Activated T-cell treated with anti-CD3 and anti-CD28 coated beads, Interleukin-2, amount 50 U/mL, for 1 hour (primary cell): Measurements from ENCODE around the gene DLG1.
"Not testable (repeated sequence)": the region's sequence is repeated elsewhere in the genome, so short reads cannot be mapped to it uniquely, and the experiment has no call there.

Experiments used
- DNase-seq: peaks from one replicate; pipeline ENCODE4 v3.0.0-alpha.2; 2020

Gene DLG1

DNA sequence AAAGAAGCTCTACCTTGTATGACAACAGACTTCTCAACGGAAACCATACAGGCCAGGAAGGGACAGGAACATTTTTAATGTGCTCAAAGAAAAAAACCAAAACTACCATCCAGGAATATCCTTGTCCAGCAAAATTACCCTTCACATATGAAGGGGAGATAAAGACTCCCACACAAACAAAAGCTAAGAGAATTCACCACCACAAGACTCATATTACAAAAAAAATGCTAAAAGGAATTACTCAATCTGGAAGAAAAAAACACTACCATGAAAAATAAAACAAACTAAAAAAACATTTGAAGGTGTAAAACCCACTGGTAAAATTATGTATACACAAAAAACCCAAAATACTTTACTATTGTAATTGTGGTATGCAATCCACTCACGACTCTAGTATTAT, 57.2 kb downstream of the DLG1 start:
- DNase-seq: no peak

- DNase-seq: no peak
Observed at GRCh38 chr3:197239857-197240256, 58.6 kb downstream of the DLG1 start.

- DNase-seq: no peak
Observed at GRCh38 chr3:197238842-197239241, 59.6 kb downstream of the DLG1 start.

- DNase-seq: no peak
Observed at GRCh38 chr3:197237897-197238296, 60.5 kb downstream of the DLG1 start.

GRCh38 chr3:197236362-197236761, 62.0 kb downstream of the DLG1 start:
- DNase-seq: no peak

DNA sequence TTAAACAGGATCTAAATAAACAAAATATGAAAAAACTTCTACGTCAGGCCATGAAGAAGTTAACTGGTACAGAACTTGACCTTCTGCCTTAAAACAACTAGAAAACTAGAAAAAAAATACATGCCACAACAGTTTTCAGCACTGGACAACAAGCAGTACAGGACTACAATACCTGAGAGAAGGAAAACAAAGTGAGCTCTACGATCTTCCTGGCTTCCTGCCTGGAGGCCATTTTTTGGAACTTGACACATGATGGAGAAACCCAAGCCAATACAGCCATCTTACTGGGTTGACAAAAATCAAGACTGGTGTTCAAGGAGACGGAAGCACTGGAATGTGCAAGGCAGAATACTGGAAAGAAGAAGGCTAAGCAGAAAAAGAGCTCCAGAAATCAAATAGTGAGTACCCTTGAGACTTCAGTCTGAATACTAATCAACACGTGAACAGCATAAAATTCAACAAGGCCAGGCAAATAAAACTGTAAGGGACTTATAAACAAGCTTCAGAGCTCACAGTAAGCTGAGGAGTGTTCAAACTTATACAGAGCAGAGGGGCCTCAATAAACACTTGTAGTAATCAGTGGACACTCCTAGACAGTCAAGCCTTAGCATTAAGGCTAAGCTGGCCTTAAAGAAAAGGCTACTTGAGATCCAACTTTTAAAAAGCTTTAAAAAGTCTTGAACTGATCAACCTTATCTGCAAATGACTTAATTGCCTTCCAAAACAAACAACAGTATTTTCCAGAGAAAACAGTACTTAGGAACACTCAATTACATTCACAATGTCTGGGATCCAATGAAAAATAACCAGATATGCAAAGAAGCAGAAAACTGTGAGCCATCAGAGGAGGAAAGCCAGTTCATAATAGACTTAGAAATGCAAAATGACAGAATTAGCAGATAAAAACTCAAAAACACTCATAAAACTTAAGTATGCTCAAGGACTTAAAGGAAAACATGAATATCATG, 63.2 kb downstream of the DLG1 start:
- no peak for DNase-seq

DNA sequence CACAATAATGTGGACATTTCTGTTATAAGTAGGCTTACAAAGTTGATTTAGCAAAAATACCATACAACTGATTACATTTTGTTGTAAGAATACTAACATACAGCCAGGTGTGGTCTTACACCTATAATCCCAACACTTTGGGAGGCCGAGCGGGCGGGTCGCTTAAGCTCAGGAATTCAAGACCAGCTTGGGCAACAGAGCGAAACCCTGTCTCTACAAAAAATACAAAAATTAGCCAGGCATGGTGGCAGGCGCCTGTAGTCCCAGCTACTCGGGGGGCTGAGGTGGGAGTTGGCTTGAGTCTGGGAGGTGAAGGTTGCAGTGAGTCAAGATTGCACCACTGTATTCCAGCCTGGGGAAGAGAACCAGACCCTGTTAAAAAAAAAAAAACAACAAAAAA, 67.1 kb downstream of the DLG1 start:
- DNase-seq: no peak

- DNase-seq: no peak
Observed at GRCh38 chr3:197229836-197230235, 68.6 kb downstream of the DLG1 start.

GRCh38 chr3:197229178-197229577, 69.2 kb downstream of the DLG1 start:
- no peak for DNase-seq

DNA sequence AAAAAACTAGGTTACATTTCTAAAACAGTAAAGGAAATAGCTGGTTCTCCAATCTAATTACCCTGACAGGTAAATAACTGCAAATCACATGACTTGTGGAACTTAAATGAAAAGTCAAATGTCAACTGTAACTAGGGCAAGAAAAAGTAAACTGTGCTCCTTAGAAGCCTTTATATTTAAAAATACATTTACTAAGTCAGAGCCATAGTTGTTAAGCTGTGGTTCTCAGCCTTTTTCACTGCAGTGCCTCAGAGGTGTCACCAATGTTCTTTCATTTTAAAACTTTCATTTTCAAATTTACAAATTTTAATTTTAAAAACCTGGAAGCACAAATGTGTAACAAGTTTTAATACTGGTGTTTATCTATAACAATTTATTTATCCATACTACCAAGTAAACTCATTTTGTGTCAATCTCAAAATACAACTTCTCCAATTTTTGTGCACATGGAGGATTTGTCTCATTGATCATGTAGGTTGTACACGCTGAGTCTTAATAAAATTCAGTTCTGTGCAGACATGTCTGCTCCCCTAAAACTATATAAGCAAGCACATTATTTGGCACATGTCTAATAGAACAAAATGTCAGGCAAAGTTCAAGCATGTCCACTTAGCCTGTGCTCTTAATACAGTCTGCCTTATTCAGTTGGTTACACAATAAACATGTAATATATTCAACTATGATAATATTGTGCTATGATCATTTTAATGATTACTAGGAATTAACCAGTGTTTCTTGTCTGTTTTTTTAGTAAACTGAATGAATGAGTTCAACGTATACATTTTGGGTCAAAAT, 70.4 kb downstream of the DLG1 start:
- no peak for DNase-seq

DNA sequence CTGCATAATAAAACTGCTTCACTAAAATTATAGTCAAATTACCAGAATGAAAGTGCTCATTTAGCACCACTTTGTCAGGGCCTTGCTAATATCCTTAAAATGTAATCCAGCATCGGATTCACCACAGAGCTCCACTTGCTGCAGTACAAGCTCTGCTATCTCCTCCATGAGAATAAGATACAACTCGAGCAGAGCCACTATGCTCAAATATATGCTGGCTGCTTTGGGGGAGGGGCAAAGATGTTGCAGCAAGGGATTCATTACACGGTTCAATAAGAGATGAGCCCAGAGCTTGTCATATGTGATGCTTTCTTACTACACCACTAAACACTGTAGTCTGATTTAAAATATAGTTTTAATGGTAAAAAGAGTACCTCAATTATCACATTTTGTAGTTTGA, 72.2 kb downstream of the DLG1 start:
- no peak for DNase-seq

DNA sequence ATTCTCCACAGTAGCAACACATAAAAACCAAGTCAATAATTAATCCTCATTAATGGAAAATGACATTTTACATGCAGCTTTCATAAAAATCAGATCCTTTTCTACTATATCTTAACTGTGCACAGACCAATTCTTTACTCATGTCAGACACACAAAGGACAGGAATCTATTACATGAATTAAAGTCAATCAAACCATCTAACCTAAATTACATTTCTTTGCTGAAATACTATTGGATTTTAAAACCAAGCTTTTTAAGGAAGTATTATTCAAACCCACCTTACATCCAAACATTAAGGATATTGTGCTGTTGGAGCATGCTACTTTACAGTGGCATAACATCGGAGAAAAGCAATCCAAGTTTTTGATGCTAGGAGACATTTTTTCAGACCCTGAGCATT, 72.8 kb downstream of the DLG1 start:
- no peak for DNase-seq

DNA sequence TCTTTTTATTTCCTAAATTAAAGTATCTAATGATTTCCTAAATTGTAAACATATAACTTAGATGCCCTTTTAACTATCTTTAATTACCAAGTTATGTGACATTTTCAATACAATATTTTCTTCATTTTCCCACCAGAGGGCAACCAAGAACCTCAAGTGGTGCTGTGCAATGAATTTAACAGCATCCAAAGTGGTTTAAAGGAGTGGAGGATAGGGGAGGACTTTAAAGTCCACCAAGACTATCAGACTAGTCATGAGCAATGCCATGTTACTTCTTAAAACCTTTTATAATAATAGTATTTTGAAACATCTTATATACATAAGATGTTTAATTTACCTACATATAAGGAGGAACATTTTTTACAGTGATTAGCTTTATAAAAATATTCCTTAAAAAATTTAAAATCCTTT, 74.4 kb downstream of the DLG1 start:
- DNase-seq: no peak

GRCh38 chr3:197222937-197223370, 75.5 kb downstream of the DLG1 start:
- no peak for DNase-seq

- no peak for DNase-seq
Observed at GRCh38 chr3:197219619-197220018, 78.8 kb downstream of the DLG1 start.

DNA sequence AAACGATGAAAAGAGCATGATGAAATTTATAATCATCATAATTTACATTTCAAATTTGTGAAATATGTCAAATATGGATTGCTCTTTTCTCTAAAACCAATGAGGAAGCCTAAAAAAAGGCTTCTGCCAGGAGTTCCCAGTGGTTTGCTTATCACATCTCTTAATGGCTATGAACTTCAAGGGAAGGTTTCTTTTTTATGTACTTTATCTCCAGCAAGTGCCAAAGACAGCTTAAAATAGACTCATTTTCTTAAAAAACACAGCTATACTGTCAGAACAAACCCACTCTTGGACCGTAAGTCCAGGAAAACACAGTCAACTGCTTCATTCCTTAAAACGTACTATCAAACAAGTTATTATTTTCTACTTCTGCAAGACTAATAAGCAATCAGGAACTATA, 80.2 kb downstream of the DLG1 start:
- no peak for DNase-seq

- no peak for DNase-seq
Observed at GRCh38 chr3:197216914-197217313, 81.5 kb downstream of the DLG1 start.

DNA sequence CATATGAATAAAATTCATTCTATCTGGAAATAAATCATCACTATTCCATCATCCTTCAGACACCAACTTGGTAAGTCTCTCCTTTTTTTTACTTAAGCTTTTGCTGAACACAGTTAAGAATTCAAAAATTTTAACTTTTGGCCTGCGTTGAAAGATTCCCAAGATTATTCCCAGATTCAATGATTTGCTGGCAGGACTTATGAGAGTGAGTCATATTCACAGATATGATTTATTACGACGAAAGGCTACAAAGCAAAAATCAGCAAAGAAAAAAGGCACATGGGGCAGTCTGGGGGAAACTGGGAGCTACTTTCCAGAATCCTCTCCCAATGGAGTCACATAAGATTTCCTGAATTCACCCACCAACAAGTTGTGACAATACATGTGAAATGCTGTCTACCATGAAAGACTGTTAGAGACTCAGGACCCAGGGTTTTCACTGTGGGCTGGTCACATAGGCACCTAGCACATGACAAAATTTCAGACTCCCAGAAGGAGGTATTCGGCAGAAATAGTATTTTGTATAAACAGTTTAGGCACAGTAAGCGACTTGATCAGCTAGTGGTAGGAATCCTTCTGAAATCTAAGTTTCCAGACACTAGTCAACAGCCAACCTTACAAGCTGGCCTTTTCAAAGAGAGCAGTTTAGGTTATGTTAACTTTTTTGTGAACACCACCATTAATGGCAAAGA, 82.1 kb downstream of the DLG1 start:
- DNase-seq: no peak

DNA sequence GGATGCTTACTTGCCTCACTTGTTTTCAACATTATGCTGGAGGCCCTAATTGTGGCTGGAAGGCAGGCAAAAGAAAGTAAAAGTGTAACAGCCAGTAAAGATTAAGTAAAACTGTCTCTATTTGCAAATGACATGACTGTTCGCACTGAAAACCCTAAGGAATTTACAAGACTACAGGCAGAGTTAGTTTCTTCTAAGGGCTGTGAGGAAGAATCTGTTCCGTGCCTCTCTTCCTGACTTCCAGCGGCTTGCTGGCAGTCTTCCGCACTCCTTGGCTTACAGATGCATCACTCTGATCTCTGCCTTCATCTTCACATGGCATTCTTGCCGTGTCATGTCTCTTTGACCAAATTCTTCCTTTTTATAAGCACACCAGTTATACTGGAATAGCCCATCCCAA, 86.1 kb downstream of the DLG1 start:
- DNase-seq: no peak

GRCh38 chr3:197211698-197212097, 86.7 kb downstream of the DLG1 start:
- DNase-seq: not testable (repeated sequence)

DNA sequence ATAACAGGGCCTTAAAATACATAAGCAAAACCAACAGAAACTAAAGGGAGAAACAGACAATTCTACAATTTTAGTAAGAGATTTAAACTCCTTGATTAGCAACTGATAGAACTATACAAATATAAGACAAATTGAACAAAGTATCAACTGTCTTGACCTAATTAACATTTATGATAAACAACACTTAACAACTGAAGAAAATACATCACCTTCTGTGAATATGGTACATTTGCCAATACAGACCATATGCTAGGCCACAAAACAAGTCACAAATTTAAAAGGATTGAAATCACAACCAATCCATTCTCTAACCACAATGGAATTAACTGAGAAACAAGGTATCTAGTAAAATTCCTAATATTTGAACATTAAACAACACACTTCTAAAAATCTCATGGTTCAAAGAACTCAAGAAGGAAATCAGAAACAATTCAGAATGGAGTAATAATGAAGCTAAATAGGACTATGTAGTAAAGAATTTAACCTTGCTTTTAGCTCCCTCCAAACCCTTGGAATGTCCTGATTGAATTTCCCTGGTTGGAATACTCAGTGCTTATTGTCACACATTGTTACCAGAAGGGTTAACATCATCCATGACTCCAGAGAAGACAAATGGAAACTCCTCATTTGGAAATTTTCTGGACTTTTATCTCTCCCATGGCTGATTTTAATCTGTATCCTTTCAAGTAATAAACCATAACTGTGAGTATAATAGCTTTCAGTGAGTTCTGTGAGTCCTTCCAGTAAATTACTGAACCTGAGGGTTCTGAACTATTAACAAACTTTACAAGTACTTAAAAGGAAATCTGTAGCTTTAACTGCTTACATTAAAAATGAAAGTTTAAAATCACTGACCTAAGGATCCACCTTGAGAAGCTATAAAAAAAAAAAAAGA, 88.8 kb downstream of the DLG1 start:
- no peak for DNase-seq

DNA sequence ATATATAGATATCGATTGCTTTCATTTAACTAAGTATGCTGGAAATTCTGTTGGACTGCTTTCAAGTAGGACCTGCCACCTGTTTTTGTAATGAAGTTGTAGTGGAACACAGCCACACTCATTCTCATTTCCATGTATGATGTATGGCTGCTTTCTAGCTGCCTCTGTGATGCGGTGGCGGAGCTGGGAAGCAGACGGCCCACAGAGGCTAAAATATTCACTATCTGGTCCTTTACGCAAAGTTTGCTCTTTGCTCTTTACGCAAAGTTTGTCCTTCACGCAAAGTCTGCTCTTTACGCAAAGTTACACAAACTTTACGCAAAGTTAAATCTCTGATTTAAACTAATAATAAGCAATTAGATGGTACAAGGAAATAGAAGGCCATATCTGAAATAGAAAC, 91.5 kb downstream of the DLG1 start:
- DNase-seq: no peak
